SU-DHL-6 (cell line): Measurements from ENCODE around the gene APOH.

Experiments used
- CTCF ChIP-seq: fragments of 200-600 bp; sonication (generic); IDR thresholded peaks from one replicate; pipeline ENCODE4 v1.5.1; 2017; ENCODE audit warnings: antibody characterized with exemption, mild to moderate bottlenecking, low read length, moderate library complexity; ENCODE audit not compliant: insufficient read depth, poor library complexity, severe bottlenecking
- EZH2phosphoT487 ChIP-seq: fragments of 200-600 bp; sonication (generic), shearing (Covaris generic); conservative IDR thresholded peaks from 2 replicates; pipeline ENCODE4 v1.6.1; 2018; ENCODE audit warnings: mild to moderate bottlenecking, antibody characterized with exemption, low read length, moderate library complexity, mixed read lengths

GRCh38 chr17:66215529-66215911, 13.7 kb downstream of the APOH start:
- no peak for TF ChIP-seq CTCF
- TF ChIP-seq EZH2phosphoT487: no peak
